K562 (cell line): Measurements from ENCODE around the gene IL20RB. TPM values are rescaled to one million over a fixed set of nuclear protein-coding genes. Genes with fewer than 3 reads are reported as not detected.

Source experiments
- ATAC-seq: fragments of 200-7000 bp; cut with Tn5 transposase; 3 replicates; pipeline ENCODE4 v1.9.1; 2020; ENCODE audit warnings: moderate library complexity
- BruUV-seq: library from RNA; stranded (reverse); fragments of 400-500 nt; replicated peaks from 2 replicates; lab custom pipeline; 2021; lab: Mats Ljungman, UMichigan
- CTCF ChIA-PET: fragments of 300-600 bp; formaldehyde crosslinking; extraction: SDS; loops from one replicate; lab custom pipeline; 2021; ENCODE audit warnings: low intra/inter-chr PET ratio; lab: Yijun Ruan, JAX
- POLR2A ChIA-PET: fragments of 300-600, 350-650 bp; sonication (Branson Sonifier 250); formaldehyde crosslinking; extraction: SDS; loops from one replicate; lab custom pipeline; 2021; ENCODE audit warnings: antibody characterized with exemption, inconsistent platforms; lab: Yijun Ruan, JAX
- DNase-seq, 4 experiments: peaks; one replicate each; pipeline versions ENCODE4 v3.0.0 to v3.0.0-alpha.2; 2011 to 2018; ENCODE audit warnings: low spot score in 3 of 4, mixed read lengths in 3 of 4; ENCODE audit errors: extremely low read depth in 1 of 4
- FAIRE-seq: peaks from 2 replicates; lab custom pipeline; 2011; peaks lifted over from hg19 to GRCh38; lab: Jason Lieb, UNC
- H2AFZ ChIP-seq: 2 replicates; pipeline ENCODE4 v1.6.0; 2011; ENCODE audit warnings: low read depth, low read length, control low read depth, inconsistent platforms
- H3K27ac ChIP-seq: fragments of 200-600 bp; 3 replicates; pipeline ENCODE4 v1.8.0; 2011; ENCODE audit warnings: low read depth, mild to moderate bottlenecking, control low read depth, inconsistent platforms, low read length, moderate library complexity, mixed read lengths; ENCODE audit errors: extremely low read depth
- H3K27me3 ChIP-seq, 2 experiments: fragments of 300-600 bp in 1 of 2; 2 replicates in 1 of 2; 3 replicates in 1 of 2; pipeline versions ENCODE4 v1.6.0 to v1.8.0; 2011; ENCODE audit warnings: inconsistent platforms in 2 of 2, low read length in 2 of 2, mild to moderate bottlenecking in 1 of 2, mixed read lengths in 1 of 2, moderate library complexity in 1 of 2; ENCODE audit not compliant: control insufficient read depth in 2 of 2, insufficient read depth in 2 of 2
- H3K36me3 ChIP-seq: fragments of 300-600 bp; 3 replicates; pipeline ENCODE4 v1.8.0; 2011; ENCODE audit warnings: mild to moderate bottlenecking, low read length, inconsistent platforms; ENCODE audit not compliant: control insufficient read depth, insufficient read depth
- H3K4me1 ChIP-seq, 2 experiments: fragments of 200-600 bp in 1 of 2; replicated peaks in 1 of 2; 2 replicates in 1 of 2; 3 replicates in 1 of 2; pipeline versions ENCODE4 v1.5.1 to v1.8.0; 2011; ENCODE audit warnings: inconsistent platforms in 2 of 2, low read length in 2 of 2, mild to moderate bottlenecking in 1 of 2, mixed read lengths in 1 of 2, moderate library complexity in 1 of 2; ENCODE audit not compliant: control insufficient read depth in 2 of 2, insufficient read depth in 2 of 2
- H3K4me2 ChIP-seq: 2 replicates; pipeline ENCODE4 v1.6.1; 2011; ENCODE audit warnings: low read length, control low read depth, inconsistent platforms, mixed read lengths; ENCODE audit not compliant: insufficient read depth
- H3K4me3 ChIP-seq: fragments of 200-600 bp; sonication (generic), shearing (Covaris generic); 2 replicates; pipeline ENCODE4 v1.5.1; 2016; ENCODE audit warnings: control low read depth, inconsistent platforms
- H3K79me2 ChIP-seq: fragments of 200-600 bp; 3 replicates; pipeline ENCODE4 v1.8.0; 2011; ENCODE audit warnings: low read length, inconsistent platforms; ENCODE audit not compliant: control insufficient read depth, insufficient read depth
- H3K9ac ChIP-seq, 2 experiments: 2 replicates each; pipeline versions ENCODE4 v1.6.0 to v1.6.1; 2011; ENCODE audit warnings: low read depth in 2 of 2, low read length in 2 of 2, control low read depth in 1 of 2, inconsistent platforms in 1 of 2, mild to moderate bottlenecking in 1 of 2, mixed read lengths in 1 of 2; ENCODE audit not compliant: insufficient read depth in 1 of 2
- H3K9me1 ChIP-seq: one replicate; pipeline ENCODE4 v1.6.0; 2011; ENCODE audit warnings: inconsistent platforms, mild to moderate bottlenecking, low read length, moderate library complexity; ENCODE audit not compliant: control insufficient read depth, insufficient read depth
- H3K9me3 ChIP-seq: replicated peaks from 2 replicates; pipeline ENCODE4 v1.5.1; 2011; ENCODE audit warnings: low read depth, low read length, inconsistent platforms; ENCODE audit not compliant: control insufficient read depth, insufficient read depth
- H4K20me1 ChIP-seq: replicated peaks from 2 replicates; pipeline ENCODE4 v1.6.1; 2011; ENCODE audit warnings: low read length, inconsistent platforms, mixed read lengths; ENCODE audit not compliant: control insufficient read depth, insufficient read depth
- BHLHE40 ChIP-seq: IDR thresholded peaks from 2 replicates; pipeline ENCODE4 v1.6.1; 2011; ENCODE audit warnings: low read length, improper control_type of control experiment
- CTCF ChIP-seq, 3 experiments: IDR thresholded peaks in 2 of 3; conservative IDR thresholded peaks in 1 of 3; 2 replicates each; pipeline ENCODE4 v1.5.1; 2011 to 2012; ENCODE audit warnings: low read length in 3 of 3, mild to moderate bottlenecking in 3 of 3, control low read depth in 2 of 3, improper control_type of control experiment in 1 of 3, inconsistent platforms in 1 of 3, low read depth in 1 of 3, mixed read lengths in 1 of 3, moderate library complexity in 1 of 3; ENCODE audit not compliant: insufficient read depth in 2 of 3
- HNRNPH1 ChIP-seq: fragments of 200-400 bp; formaldehyde crosslinking; optimal IDR thresholded peaks from 2 replicates; pipeline ENCODE3; 2017; ENCODE audit warnings: low read depth, mild to moderate bottlenecking, low read length, moderate library complexity
- IFI16 ChIP-seq: fragments of 250-450 bp; sonication (Bioruptor Pico); IDR thresholded peaks from 2 replicates; pipeline ENCODE4 v2.1.2; 2022; ENCODE audit warnings: mild to moderate bottlenecking, inconsistent platforms
- LEF1 ChIP-seq: fragments of 450-650 bp; IDR thresholded peaks from 2 replicates; pipeline ENCODE4 v1.6.1; 2016; ENCODE audit warnings: mild to moderate bottlenecking
- NFYB ChIP-seq: IDR thresholded peaks from 2 replicates; pipeline ENCODE4 v1.6.1; 2011; ENCODE audit warnings: mild to moderate bottlenecking, moderate library complexity; ENCODE audit not compliant: insufficient read length; ENCODE audit errors: extremely low read depth
- RAD21 ChIP-seq, 2 experiments: fragments of 250-450 bp in 1 of 2; fragments of 450-650 bp in 1 of 2; sonication (Bioruptor Pico) in 1 of 2; formaldehyde crosslinking in 1 of 2; IDR thresholded peaks in 1 of 2; conservative IDR thresholded peaks in 1 of 2; 2 replicates each; pipeline versions ENCODE4 v1.4.0 to v1.8.0; 2020 to 2022; ENCODE audit warnings: mild to moderate bottlenecking in 2 of 2, moderate library complexity in 1 of 2
- RNF2 ChIP-seq: sonication (generic); IDR thresholded peaks from 2 replicates; pipeline ENCODE4 v1.6.1; 2016
- SMC3 ChIP-seq: conservative IDR thresholded peaks from 2 replicates; pipeline ENCODE4 v1.6.1; 2011; ENCODE audit warnings: low read depth, low read length, improper control_type of control experiment; ENCODE audit not compliant: insufficient read depth
- TCF15 ChIP-seq: fragments of 250-450 bp; sonication (Bioruptor Pico); IDR thresholded peaks from 2 replicates; pipeline ENCODE4 v1.8.0; 2022; ENCODE audit warnings: moderate library complexity, mild to moderate bottlenecking, inconsistent platforms
- U2AF1 ChIP-seq: fragments of 200-400 bp; formaldehyde crosslinking; optimal IDR thresholded peaks from 2 replicates; pipeline ENCODE3; 2017; ENCODE audit warnings: mild to moderate bottlenecking, low read depth, low read length, moderate library complexity
- ZNF263 ChIP-seq: sonication (generic); formaldehyde crosslinking; IDR thresholded peaks from 2 replicates; pipeline ENCODE4 v1.8.0; 2022; ENCODE audit warnings: mild to moderate bottlenecking, missing genetic modification reagents, borderline replicate concordance
- WGBS: fragments of 100-300 bp; shearing (Covaris generic); methylation state at CpG from one replicate; pipeline ENCODE4 v1.1.6; 2016; ENCODE audit warnings: low coverage, mixed read lengths; ENCODE audit not compliant: insufficient coverage; ENCODE audit errors: missing lambda C conversion rate; 5-methylcytosine and 5-hydroxymethylcytosine counted together
- in situ Hi-C: fragments of 300-500 bp; cut with MboI; formaldehyde crosslinking; loops from 4 replicates; pipeline ENCODE4 v1.15.0; 2018; ENCODE audit warnings: inconsistent platforms, mixed read lengths
- intact Hi-C: fragments of 100-400 bp; cut with micrococcal nuclease; formaldehyde crosslinking; loops from 2 replicates; pipeline ENCODE4 v1.14.2; 2022
- polyA plus RNA-seq, 8 experiments: library from polyadenylated mRNA; depleted of rRNA in 4 of 8; stranded (reverse) in 5 of 8; unstranded in 3 of 8; fragments of >200 nt; fragmentation: Nextera tagmentation in 2 of 8; fragmentation: Illumina TruSeq in 1 of 8; extraction: Ambion mirVana in 2 of 8; extraction: Trizol in 1 of 8; gene quantifications; 2 replicates each; pipeline versions ENCODE4 v1.2.1 to v1.2.3, GENCODE V29; 2011 to 2014; ENCODE audit warnings: inconsistent platforms in 1 of 8, missing spikeins in 1 of 8
- total RNA-seq, 7 experiments: library from RNA; depleted of rRNA in 6 of 7; stranded (reverse); fragments of >200 nt in 6 of 7; fragmentation: Illumina TruSeq in 2 of 7; extraction: Trizol in 2 of 7; gene quantifications; 2 replicates each; pipeline versions ENCODE4 v1.2.1 to v1.2.3, GENCODE V29; 2011 to 2021; ENCODE audit warnings: low replicate concordance in 1 of 7
- TF ChIP-seq, protein P1 (sequence below): fragments of 450-650 bp; formaldehyde crosslinking; IDR thresholded peaks from 2 replicates; pipeline ENCODE4 v1.4.0; 2022; ENCODE audit warnings: missing genetic modification characterization

IL20RB gene
- total and polyA plus RNA-seq, 9 of the 15 experiments (the other 6 are each of a cell fraction or from before 2014, with no cell fraction given) = 0.77 to 9.9 (median 6.1) TPM

DNA sequence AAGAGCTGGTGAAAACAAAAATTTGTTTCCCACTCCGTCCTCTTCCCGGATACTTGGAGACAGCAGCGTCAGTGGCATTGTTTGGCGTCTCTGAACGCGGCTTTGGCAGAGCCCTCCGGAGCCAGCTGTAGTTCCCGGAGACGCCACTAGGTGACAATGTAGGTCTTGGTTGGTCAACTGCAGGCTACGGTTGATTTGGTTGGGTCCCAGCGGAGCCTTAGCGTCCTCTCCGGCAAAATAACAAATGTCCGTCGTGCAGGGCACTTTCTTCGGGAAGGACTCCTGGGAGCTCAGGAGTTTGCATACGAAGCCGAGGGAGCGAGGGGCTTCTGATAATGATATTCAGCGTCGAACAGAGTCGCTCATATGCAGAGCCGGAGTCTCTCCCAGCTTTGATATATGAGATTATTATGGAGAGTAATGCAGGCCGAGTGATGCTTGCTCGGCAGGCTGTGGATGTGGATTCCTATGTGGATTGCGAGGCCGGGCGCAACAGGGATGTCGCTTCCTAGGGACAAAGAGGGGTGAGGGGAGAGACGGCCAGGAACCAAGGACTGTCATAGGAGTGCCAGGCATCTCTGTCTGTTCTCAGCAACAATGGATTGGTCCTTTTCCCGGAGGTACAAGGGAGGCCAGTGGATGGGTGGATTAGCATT lies 74.8 kb downstream of the IL20RB start (continued):
- TF ChIP-seq, protein P1, sequence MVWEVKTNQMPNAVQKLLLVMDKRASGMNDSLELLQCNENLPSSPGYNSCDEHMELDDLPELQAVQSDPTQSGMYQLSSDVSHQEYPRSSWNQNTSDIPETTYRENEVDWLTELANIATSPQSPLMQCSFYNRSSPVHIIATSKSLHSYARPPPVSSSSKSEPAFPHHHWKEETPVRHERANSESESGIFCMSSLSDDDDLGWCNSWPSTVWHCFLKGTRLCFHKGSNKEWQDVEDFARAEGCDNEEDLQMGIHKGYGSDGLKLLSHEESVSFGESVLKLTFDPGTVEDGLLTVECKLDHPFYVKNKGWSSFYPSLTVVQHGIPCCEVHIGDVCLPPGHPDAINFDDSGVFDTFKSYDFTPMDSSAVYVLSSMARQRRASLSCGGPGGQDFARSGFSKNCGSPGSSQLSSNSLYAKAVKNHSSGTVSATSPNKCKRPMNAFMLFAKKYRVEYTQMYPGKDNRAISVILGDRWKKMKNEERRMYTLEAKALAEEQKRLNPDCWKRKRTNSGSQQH = no peak
- TF ChIP-seq LEF1 = no peak
- TF ChIP-seq NFYB = no peak
- peak; percentile 41 to 60 for TF ChIP-seq RAD21 (CRISPR knock-in tag; conservative IDR thresholded peaks at IDR 0.05 in 1 of 2, IDR thresholded peaks at IDR 0.05 in 1 of 2)
- no peak for TF ChIP-seq HNRNPH1
- TF ChIP-seq SMC3 = peak; percentile 60

DNA sequence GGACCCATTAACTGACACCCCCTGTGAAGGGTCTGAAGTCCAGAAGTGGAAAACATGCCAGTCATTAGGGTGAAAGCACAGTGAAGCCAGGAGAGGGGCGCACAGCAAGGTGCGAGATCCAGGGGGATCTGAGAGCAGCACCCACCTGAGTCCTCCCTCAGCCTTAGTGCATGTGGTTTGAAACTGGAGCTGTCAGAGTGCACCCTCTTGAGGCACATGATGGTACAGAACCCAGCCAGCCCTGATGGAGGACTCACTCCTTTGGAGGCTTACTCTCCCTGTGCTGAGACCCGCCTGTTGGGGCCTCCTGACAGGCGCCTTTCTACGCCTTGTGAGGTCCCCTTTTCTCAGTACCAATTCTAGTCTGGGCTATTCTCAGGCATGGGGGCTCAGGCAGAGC lies 77.8 kb downstream of the IL20RB start:
- H3K9me1 ChIP-seq = no peaks in the 10 kb centered on the region
- peaks cover 3 to 7% of the 10 kb centered on the region in 2 experiments; a peak in 3 of 5 replicates for H3K27me3 ChIP-seq
- FAIRE-seq (no peak), DNase-seq (peak; percentile 13 to 40 (median 24)), ATAC-seq (peak; percentile 92)
- no peak overlapping the region for H3K4me2 ChIP-seq
- no peaks in the 10 kb centered on the region for H4K20me1 ChIP-seq
- intact Hi-C loops (loop anchor here (10.0 kb wide), 1 partner anchor 759 kb away; no protein-coding TSS in a partner anchor), in situ Hi-C loops (no loop called here)
- no peaks in the 10 kb centered on the region for H3K9me3 ChIP-seq
- BruUV-seq = no TSS peak
- TF ChIP-seq IFI16 (CRISPR knock-in tag) (no peak), BHLHE40 (0 out of 2 replicates have a peak, but pooled peaks have one; percentile 10), CTCF (IDR thresholded peaks at IDR 0.05 in 2 of 3, conservative IDR thresholded peaks at IDR 0.05 in 1 of 3; ENCODE audit: insufficient read depth in 2 of 3, low read depth in 1 of 3, low read length in 3 of 3) (peak; percentile 42 to 44 (median 44); a peak in 4 of 6 replicates), U2AF1 (no peak), RAD21 (CRISPR knock-in tag; conservative IDR thresholded peaks at IDR 0.05 in 1 of 2, IDR thresholded peaks at IDR 0.05 in 1 of 2) (peak in 1 of 2 experiments; percentile 38; a peak in 2 of 4 replicates), TCF15 (CRISPR knock-in tag) (no peak), ZNF263 (CRISPR knock-in tag) (peak; percentile 59; the same call in 1 of the 2 replicates), RNF2 (no peak)
- ChIA-PET CTCF (no interaction called here), POLR2A (no interaction called here)
- no peak overlapping the region for H3K4me3 ChIP-seq
- WGBS = 3% methylated on average over 5 of the region's 5 CpGs
- no peak overlapping the region for H3K27ac ChIP-seq
- H2AFZ ChIP-seq = no peak overlapping the region
- H3K4me1 ChIP-seq = peaks cover 0 to 3% of the 10 kb centered on the region in 2 experiments; a peak in 3 of 5 replicates
- no peak overlapping the region for H3K9ac ChIP-seq
- H3K79me2 ChIP-seq = no peaks in the 10 kb centered on the region
- no peaks in the 10 kb centered on the region for H3K36me3 ChIP-seq
